ENCODE measurements around the gene PPIF.

DNA sequence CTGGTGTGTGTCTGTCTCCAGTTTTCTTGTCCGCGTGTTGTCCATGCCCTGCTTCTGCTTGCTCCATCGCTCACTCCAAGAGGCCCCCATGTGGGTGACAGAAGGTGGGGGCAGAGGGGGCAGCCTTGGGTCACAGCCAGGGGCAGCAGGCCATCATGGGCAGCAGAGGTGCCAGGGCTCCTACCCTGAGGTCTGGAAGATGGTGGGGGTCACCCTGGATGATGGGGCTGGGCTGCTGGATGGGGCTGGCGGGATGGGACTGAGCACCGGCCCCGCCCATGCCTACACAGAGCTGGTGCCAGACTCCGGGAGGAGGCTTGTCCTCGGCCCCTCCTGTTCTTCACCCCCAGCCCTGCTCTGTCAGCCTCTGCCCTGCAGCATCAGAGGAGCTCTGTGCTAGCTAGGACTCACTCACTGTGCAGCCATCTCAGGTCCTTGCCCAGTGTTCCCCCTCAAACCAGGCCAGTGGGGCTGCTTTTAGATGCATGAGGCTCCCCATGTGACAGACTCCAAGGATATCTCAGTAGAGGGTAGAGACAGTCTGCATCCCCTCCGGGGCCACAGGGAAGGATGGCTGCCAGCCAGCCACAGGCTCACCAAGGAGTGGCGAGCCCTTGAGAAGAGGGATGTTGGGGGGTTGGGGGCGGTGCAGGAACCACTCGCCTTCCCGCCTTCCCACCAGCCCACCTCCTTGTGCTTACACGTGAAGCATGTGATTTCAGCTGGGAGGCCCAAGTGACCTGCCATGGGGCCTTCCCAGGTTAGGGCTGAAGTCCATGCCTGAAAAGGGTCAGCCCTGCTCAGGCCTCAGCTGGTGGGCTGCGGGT lies 35.5 kb upstream of the PPIF start:
- TF ChIP-seq, protein P1, sequence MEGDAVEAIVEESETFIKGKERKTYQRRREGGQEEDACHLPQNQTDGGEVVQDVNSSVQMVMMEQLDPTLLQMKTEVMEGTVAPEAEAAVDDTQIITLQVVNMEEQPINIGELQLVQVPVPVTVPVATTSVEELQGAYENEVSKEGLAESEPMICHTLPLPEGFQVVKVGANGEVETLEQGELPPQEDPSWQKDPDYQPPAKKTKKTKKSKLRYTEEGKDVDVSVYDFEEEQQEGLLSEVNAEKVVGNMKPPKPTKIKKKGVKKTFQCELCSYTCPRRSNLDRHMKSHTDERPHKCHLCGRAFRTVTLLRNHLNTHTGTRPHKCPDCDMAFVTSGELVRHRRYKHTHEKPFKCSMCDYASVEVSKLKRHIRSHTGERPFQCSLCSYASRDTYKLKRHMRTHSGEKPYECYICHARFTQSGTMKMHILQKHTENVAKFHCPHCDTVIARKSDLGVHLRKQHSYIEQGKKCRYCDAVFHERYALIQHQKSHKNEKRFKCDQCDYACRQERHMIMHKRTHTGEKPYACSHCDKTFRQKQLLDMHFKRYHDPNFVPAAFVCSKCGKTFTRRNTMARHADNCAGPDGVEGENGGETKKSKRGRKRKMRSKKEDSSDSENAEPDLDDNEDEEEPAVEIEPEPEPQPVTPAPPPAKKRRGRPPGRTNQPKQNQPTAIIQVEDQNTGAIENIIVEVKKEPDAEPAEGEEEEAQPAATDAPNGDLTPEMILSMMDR (optimal IDR thresholded peaks at IDR 0.05 in 1 of 3, IDR thresholded peaks at IDR 0.05 in 1 of 3, conservative IDR thresholded peaks at IDR 0.05 in 1 of 3; ENCODE audit: extremely low read depth in 1 of 3, insufficient read depth in 2 of 3, low read length in 3 of 3) = no peak
- no peak for TF ChIP-seq EZH2 (IDR thresholded peaks at IDR 0.05; ENCODE audit: low read length)

Measured in keratinocyte (primary cell).